Retina (tissue), 1 donor: ENCODE measurements around the gene WNK2.

Source experiments
- DNase-seq: peaks from one replicate; pipeline ENCODE4 v3.0.0-alpha.2; 2016

The WNK2 gene

DNA sequence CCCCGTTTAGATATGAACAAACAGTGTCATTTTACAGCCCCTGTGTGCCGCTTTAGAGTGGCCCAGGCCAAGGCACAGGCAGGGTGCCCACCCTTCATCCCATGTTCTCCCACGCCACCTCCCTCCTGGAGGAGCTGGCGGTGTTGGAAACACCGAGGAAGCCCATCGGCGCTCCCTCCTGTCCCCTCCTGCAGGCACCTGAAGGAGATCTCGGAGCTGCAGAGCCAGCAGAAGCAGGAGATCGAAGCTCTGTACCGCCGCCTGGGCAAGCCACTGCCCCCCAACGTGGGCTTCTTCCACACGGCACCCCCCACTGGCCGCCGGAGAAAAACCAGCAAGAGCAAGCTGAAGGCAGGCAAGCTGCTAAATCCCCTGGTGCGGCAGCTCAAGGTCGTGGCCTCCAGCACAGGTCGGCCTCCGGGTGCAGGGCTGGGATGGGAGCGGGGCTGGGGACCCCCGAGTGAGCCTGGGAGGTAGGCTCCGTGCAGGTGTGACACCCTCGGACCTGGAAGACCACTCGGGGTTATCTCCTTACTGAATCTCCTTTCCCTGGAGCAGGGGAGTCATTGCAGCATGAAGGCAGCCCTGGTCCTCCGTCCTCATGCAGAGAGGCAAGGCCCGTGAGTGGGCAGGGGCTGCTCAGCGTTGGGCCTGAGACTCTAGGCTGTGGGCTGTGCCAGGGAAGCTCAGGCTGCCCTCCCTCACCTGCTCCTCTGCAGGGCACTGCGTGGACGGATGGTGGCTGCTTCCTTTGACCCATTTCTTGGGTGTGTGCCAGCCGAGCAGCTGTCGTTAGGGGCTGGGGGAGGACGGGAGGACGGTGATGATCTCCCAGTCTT is 113.9 kb downstream of the WNK2 start:
- DNase-seq: no peak

DNA sequence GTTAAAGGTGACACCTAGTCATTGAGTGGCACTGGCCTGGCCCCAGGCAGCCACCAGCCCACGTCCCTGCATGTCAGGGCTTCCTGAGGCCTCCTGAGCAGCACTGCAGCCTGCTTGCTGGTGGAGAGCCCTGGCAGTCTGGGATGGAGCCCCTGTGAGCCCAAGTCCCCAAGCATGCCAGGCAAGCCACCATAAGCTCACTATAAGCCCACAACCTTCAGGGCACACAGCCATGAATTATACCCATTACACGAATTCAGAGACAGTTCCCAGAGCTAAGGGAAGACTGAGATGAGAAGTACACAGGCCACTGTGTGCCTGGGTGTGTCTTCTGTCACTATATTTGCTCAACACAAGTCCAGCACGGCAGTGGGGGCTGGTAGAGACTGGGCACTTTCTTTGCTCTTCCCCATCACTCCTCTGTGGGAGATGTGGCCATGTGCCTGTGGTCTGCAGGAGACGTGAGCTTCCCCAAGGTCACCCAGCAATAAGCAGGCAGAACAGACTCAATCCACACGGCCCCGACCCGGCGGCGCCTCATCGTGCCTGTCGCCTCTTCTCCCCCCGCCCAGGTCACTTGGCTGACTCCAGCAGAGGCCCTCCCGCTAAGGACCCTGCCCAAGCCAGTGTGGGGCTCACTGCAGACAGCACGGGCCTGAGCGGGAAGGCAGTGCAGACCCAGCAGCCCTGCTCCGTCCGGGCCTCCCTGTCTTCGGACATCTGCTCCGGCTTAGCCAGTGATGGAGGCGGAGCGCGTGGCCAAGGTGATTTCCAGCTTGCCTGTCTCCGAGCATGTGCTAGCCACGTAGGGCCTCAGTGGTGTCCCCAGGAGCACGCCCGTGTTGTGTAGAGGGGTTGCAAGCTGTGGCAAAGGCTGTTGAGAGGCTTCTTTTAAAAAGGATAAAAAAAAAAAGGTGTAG is 114.8 kb downstream of the WNK2 start:
- no peak for DNase-seq

DNA sequence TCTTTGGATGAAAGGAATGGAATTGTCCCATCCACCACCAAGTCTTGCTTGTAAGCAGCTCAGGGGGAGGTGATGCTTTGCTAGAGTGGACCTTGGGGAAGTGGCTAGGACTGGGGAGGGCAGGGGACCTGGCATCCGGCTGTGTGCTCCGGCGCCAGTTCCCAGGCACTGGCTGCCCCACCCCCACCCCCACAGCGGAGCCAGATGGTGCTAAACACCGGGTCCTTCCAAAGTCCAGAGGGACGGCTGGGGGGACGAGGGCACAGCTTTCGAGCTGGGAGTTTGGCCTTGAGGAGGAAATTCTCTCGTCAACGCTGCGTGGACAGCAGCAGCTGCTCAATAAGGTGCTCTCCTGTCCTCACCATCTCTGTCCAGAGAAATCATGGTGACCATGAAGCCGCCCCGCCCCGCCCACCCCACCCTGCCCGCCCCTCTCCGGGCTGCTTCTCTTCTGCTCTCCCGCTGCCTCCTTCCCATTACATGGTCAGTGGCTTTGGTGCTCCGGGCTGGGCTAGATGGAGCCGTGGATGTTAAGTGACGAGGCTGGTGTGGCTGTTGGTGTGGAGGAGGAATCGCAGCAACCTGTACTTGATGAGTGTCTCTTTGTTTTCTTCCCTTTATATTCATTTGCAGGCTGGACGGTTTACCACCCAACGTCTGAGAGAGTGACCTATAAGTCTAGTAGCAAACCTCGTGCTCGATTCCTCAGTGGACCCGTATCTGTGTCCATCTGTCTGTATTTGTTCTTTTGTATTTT is 115.7 kb downstream of the WNK2 start:
- DNase-seq: no peak

DNA sequence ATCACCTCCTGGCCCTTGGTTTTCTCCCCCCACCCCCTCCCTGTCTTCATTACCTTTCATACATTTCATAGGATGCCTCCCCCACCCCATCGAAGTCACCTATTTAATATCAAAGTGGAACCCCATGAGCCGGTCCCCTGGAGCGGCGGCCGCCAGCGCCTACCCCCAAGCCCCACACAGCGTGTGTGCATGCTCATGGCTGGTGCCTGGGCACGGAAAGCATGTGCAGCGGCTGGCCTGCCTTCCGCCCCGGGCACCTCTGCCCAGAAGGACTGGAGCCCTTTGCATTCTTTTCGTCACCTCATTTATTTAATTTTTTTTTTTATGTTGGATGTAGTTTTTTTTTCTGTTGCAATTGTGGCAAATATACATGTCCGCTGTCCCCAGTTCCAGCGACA is 116.2 kb downstream of the WNK2 start:
- DNase-seq: no peak

DNA sequence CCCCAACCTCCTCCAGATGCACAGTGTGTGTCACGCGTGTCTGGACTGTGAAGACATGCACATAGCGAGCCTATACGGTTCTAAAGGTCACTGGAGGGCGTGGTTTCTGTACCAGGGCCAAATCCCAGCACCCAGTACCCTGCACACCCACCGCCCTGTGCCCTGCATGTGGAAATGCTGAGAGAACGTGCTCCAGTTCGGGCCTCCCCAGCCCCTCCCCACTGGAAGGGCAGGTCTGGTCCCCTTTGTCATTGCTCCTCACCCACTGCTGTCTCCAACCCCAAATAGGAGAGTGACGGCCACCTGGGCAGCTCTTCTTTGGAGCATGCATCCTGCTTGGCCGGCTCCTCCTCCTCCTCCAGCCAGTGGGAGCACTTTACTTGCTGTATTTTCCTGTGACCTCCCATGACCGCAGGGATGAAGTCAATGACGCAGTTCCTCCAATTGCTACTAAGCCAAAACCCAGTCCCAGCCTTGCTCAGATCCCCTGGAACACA is 116.7 kb downstream of the WNK2 start:
- no peak for DNase-seq

DNA sequence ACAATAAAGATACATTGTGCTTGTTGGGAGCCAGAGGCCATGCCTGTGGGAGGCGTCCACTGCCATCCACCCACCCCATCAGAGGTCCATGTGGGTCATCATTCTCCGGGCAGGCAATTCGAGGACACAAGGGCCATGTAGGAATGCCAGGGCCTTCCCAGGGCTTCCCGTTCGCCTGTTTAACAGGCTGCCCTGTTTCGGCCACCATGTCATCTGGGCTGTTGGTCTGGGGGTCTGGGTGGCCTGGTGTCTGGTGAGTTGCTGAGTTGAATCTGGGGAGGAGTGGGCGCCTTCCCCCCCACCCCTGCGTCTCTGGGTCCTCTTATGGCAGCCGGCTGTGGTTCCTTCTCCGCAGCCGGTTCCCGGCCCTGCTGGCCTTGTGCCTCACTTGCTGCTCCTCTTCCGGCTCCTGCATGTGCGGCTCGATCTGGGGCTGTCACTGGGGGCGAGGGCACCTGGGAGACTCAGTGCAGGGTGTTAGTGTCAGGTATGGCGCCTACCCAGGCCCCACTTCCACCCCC is 117.4 kb downstream of the WNK2 start:
- no peak for DNase-seq

DNA sequence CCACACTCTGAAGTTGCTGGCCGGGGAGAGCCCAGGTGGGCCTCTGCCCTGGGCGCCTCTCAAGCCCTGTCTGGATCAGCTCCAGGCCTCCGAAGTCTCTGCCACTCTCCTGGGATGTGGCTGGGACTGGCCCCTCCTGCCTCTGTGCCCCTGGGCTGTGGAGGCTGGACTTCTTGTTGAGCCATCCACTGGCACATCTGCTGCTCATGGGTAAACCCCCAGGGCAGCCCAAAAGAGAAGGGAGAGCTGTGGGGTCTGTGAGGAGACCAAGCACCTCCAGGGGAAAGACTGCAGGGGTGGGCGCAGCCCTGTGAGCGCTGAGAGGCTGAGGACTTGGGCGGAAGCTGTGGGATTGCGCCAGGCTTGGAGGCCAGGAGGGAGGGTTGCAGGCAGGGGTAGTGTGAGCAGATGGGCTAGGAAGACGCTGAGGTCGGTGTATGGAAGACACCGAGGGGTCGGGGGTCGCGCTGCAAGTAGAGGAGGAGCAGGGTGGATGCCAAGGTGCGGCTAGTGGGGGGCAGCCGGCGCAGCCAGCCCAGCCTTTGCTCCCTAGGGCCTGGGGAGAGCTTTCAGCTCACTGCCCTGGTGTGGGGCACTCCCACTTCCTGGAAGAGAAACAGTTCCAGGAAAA is 118.1 kb downstream of the WNK2 start:
- DNase-seq: no peak

DNA sequence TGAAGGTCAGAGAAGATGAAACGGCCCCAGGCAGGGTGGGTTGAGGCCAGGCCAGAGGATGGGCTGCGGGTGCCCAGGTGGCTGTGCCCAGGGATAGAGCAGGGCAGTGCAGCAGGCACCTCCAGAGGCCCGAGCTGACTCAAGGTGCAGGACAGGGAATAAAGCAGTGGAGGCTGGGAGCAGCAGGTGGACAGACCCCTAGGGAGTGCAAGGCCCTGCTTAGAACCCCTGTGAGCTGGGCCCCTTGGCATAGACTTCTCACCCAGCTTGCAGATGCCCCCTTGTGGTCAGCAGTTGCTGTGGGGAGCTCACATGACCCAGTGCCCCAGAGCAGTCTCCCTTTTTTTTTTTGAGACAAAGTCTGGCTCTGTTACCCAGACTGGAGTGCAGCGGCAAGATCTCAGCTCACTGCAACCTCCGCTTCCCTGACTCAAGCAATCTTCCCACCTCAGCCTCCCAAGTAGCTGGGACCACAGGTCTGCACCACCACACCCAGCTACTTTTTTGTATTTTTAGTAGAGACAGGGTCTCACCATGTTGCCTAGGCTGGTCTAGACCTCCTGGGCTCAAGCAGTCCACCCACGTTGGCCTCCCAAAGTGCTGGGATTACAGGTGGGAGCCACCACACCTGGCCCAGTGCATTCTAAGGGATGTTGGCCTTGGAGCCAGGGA is 118.8 kb downstream of the WNK2 start:
- DNase-seq: no peak

DNA sequence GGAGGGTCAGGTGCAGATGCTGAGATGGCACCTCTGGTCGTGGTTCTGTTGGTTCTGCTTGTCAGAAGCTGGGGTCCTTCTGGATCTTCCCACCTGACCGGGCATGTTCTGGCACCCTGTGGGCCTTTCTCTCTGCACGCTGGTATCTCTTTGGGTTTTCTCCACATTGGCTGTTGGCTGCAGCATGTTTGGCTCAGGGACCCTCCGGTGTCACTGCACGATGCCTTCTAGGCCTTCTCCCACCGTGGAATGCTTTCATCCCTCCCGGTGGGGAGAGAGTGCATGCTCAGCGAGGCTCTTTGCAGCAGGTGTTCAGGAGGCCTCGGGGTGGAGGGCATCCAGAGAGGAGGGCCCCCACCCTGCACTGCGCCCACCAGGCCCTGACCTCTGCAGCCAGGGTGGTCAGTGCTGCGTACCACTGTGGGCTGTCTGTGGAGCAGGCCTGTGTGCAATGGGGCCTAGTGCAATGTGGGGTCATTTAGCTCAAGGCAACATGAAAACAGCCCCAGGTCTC is 119.4 kb downstream of the WNK2 start:
- no peak for DNase-seq

DNA sequence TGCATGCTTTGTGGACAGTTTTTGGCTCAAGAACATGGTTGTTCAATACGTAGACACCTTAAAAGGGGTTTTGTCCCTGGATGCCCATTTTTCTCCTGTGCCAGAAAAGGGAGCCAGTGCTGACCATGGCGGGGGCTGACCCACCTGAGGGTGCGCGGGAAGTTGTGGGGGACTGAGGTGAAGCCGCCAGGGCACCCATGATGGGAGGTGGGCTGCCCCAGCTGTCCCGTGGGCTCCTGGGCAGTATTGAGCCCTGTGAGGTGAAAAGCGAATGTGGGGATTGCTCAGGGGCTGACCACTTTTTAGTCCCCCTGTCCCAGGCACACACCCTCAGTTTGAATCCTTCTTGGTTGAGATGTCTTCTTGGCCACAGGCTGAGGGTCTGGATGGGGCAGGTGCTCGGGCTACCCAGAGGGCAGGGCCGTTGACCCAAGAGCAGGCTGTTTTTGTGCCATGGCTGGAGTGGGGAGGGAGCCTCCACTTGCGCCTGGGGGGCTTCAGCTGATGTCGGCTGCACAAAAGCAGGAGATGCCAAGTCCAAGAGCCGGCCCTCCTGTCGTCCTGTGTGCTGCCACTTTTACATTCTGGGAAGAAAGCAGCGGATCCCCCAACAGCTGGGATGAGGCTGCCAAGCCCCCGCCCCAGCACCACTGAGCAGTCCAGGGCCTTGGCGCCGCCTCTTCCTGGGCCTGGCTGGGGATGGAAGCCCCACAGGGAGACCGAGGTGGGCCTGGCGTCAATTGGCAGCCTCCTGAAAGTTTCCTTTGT is 120.1 kb downstream of the WNK2 start:
- DNase-seq: no peak

DNA sequence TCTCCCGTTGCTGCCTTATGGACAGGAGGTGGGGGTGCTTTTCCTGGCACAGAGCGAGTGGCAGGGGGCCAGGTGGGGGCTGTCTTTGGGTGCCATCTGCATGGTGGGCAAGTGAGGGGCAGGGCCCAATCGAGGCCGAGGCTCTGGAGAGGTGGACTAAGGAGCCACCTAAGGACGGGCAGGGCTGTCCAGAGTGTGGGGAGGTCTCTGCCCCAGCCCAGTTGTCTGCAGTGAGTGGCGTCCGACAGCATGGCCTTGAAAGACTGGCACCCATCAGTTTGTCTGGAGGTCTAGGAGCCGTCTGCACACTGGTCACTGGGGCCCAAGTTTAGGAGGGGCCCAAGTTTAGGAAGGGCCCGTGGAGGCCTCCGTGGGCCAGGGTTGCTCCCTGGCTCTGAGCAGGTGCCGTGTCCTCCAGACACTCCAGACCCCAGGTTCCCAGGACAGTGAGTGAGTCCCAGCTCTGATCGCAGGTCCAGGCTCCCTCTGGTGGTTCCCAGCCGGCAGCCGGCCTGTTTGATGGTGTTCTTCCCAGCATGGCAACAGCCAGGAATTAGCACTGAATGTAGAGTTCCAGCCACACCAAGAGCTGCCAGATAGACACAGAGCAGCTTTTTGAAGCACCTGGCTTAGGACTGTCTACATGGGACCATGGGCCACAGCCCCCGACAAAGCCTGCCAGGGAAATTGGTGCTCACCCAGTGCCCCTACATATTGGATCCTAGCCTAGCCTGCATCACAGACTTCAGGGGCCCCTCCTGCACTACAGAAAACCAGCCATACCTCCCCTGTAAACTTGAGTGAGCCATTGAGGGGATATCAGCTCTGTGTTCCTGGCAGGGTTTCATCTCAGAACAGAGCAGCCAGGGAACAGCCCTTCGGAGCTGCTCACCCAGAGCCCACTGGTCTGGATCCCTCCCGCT is 120.9 kb downstream of the WNK2 start:
- DNase-seq: peak; percentile 74

DNA sequence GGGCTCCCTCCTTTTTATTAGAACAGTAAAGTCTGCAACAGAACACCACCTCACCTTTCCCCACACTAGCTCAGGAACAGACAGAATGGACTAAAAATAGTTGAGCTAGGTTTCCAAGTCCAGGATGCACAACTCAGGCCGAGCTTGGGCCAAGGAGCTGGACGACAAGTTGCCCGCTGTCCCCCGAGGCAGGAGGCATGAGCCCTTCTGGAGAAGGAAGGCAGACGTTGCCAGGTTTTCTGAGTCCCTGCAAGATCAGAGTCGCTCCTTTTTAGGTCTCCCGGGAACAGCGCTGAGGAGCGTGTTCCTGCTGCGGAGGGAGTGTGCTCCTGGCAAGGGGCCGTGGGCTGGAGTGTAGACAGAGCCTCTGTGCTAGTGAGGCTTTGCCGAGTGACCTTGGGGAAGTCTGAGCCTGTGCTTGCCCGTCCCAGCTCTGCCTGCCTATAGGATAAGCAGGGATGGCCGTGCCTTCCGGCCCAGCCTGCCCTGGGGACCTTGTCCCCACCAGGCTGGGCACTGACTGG is 121.6 kb downstream of the WNK2 start:
- no peak for DNase-seq

DNA sequence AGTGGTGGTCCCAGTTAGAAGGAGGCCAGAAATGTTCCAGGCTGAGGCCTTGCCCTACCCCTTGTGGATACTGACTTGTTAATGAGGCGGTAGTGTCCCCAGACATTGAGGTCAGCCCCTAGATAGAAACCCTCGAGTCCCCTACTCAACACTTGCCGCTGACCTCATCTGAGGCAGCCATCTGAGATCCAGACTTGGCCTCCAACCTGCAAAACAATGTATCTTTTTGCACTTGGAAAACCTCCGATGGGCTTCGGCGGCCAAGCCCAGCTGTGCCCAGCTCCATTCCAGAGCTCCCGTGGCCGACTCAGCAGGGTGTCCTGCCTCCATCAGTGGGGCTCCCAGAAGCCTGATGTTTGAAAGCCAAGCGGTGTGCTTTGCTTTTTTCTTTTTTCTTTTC is 122.1 kb downstream of the WNK2 start:
- no peak for DNase-seq

DNA sequence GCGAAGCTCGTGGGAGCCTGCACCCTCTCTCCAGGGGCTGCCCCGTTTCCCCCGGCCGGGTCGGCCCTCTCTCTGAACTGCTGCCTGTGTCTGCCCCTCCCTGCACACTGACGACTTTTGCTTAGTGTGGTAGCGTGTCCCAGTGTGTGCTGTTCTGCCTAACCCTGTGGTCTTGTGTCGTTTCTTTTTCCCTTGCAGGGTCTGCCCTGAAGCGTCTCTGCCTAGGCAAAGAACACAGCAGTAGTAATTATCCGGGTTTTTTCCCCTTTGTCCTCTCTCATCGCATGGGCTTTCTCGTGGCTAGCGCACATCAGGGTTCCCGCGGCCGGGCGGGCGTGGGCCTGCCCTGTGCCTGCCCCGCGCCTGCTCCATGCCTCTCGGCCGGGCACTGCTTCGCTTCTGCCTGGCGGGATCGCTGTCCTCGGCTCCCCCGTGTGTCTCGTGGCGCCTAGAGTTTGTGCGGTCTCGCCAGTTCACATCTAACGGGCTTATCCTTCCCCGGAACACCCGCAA is 122.7 kb downstream of the WNK2 start:
- DNase-seq: no peak

DNA sequence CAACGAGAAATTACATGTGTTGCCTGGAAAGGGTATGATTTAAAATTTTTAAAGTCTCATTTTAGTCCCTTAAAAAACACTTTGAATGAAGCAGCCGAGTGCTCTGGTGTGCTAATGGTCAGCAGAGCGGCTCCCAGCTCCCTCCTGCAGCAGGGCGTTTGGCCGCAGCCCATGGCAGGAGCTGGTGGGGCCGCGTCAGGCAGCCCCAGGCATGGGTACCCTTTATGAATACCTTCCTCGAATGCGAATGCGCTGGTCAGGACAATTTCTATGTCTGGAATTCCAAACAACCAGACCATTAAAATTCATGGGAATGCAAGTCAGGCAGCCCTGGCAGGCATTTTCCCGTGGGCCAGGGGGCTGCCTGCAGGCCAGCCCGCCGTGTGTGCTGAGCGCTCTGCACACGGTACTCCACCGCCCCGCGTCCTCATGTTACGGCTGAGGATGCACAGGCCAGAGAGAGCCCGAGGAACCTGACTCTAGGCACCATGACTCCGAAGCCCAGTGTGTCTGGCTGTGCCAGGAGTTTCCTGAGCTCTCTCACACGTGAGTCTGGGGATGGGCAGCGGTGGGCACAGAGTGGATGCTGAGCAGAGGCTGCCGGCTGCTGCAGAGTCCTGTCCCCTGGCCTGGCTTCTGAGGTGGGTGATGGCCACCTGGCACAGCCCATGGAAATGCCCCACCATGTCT is 123.7 kb downstream of the WNK2 start:
- no peak for DNase-seq

DNA sequence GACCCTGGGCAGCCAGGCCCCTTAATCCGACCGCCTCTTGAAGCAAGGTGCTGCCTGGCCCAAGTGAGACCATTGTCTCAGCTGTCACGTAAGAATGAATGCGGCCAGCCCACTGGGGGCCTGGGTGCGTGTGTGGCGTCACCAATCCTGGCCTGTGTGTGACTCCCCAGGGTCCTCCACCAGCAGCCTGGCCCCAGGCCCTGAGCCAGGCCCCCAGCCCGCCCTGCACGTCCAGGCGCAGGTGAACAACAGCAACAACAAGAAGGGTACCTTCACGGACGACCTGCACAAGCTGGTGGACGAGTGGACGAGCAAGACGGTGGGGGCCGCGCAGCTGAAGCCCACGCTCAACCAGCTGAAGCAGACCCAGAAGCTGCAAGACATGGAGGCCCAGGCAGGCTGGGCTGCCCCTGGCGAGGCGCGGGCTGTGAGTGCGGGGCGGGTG is 124.2 kb downstream of the WNK2 start:
- no peak for DNase-seq

DNA sequence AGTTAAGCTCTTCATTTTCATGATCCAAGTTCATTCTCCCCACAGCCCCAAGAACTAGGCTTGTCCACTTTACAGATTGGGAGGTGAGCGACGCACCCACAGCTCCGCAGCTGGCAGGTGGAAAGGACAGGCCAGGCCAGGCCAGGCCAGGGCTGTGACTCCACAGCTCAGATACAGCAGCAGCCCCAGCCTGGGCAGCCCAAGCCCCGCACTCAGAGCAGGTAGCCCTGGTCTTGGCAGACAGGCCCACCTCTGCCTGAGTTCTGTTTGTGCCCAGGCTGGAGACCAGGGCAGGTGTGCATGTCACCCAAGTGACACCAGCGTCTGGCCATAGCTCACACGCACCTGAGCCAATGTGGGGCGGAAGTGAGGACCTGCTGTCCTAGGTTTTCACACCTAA is 124.7 kb downstream of the WNK2 start:
- no peak for DNase-seq

DNA sequence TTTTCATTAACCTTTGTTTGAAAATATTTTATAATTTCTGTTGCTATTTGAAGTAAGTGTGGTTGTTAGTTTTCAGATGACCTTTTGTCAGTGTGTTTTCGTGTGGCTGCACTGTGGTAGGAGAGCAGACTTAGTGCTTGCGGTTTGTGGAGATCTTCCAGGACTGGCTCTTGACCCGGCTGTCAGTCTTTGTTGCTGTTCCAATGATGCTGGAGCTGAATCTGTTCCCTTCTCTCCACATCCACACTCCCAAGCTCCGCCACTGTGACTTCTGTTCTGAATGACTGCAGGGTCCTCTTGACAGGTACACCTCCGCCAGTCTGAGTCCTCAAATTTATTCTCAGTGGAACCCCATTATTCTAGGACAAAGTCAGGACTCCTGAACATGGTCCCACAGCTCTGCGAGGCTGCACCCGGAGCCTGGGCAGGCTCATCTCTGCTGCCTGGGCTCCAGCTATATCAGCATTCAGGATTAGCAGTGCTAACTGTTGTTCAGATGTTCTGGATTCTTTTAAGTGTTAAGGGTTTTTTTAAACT is 126.0 kb downstream of the WNK2 start:
- no peak for DNase-seq
